ENCODE results near the gene PSMB11. TPM values are rescaled to one million over a fixed set of nuclear protein-coding genes. Genes with fewer than 3 reads are reported as not detected.
A peak's percentile ranks its signal among the peaks of the same experiment; 100 is the strongest.

PSMB11 gene
- total RNA-seq, 1 donor = not detected

GRCh38 chr14:23052182-23052623, 10.2 kb downstream of the PSMB11 start:
- Histone ChIP-seq H3K79me2 (ENCODE audit: insufficient read depth, low read length) (no peaks in the 10 kb centered on the region), H3K4me2 (ENCODE audit: insufficient read depth, low read length) (no peak overlapping the region), H4K20me1 (ENCODE audit: insufficient read depth, low read length) (no peaks in the 10 kb centered on the region), H3K9me3 (ENCODE audit: low read depth, low read length) (no peaks in the 10 kb centered on the region), H3K36me3 (ENCODE audit: insufficient read depth, low read length) (no peaks in the 10 kb centered on the region), H2AFZ (ENCODE audit: low read length) (no peak overlapping the region), H3K27me3 (ENCODE audit: insufficient read depth, low read length) (no peaks in the 10 kb centered on the region), H3K27ac (ENCODE audit: low read depth, low read length) (no peak overlapping the region), H3K4me1 (ENCODE audit: insufficient read depth, low read length) (peaks cover 10% of the 10 kb centered on the region), H3K4me3 (ENCODE audit: insufficient read depth, low read length) (no peak overlapping the region)
- peak; percentile 92 for DNase-seq (ENCODE audit: insufficient read length, low spot score, missing footprints)
- TF ChIP-seq CTCF (IDR thresholded peaks at IDR 0.05; ENCODE audit: extremely low read depth, low read depth, low read length) = peak; percentile 38

GRCh38 chr14:23052671-23053070, 10.7 kb downstream of the PSMB11 start:
- DNase-seq (ENCODE audit: insufficient read length, low spot score, missing footprints) = no peak

GRCh38 chr14:23053426-23053825, 11.4 kb downstream of the PSMB11 start:
- Histone ChIP-seq H3K4me3 (ENCODE audit: insufficient read depth, low read length) (no peak overlapping the region), H2AFZ (ENCODE audit: low read length) (no peak overlapping the region), H3K4me1 (ENCODE audit: insufficient read depth, low read length) (peaks cover 17% of the 10 kb centered on the region), H3K27me3 (ENCODE audit: insufficient read depth, low read length) (no peaks in the 10 kb centered on the region), H3K27ac (ENCODE audit: low read depth, low read length) (no peak overlapping the region), H3K4me2 (ENCODE audit: insufficient read depth, low read length) (no peak overlapping the region), H4K20me1 (ENCODE audit: insufficient read depth, low read length) (peaks cover 5% of the 10 kb centered on the region), H3K9me3 (ENCODE audit: low read depth, low read length) (no peaks in the 10 kb centered on the region), H3K79me2 (ENCODE audit: insufficient read depth, low read length) (no peaks in the 10 kb centered on the region), H3K36me3 (ENCODE audit: insufficient read depth, low read length) (no peaks in the 10 kb centered on the region)
- peak; percentile 76 for DNase-seq (ENCODE audit: insufficient read length, low spot score, missing footprints)
- no peak for TF ChIP-seq CTCF (IDR thresholded peaks at IDR 0.05; ENCODE audit: extremely low read depth, low read depth, low read length)

More at GRCh38 chr14:23052671-23053070, 10.7 kb downstream of the PSMB11 start:
- no peaks in the 10 kb centered on the region for H4K20me1 ChIP-seq (ENCODE audit: insufficient read depth, low read length)
- H3K36me3 ChIP-seq (ENCODE audit: insufficient read depth, low read length) = no peaks in the 10 kb centered on the region
- no peaks in the 10 kb centered on the region for H3K27me3 ChIP-seq (ENCODE audit: insufficient read depth, low read length)
- no peaks in the 10 kb centered on the region for H3K79me2 ChIP-seq (ENCODE audit: insufficient read depth, low read length)
- no peak overlapping the region for H3K27ac ChIP-seq (ENCODE audit: low read depth, low read length)
- H3K9me3 ChIP-seq (ENCODE audit: low read depth, low read length) = no peaks in the 10 kb centered on the region
- H3K4me2 ChIP-seq (ENCODE audit: insufficient read depth, low read length) = no peak overlapping the region
- H3K4me1 ChIP-seq (ENCODE audit: insufficient read depth, low read length) = peaks cover 10% of the 10 kb centered on the region
- no peak for TF ChIP-seq CTCF (IDR thresholded peaks at IDR 0.05; ENCODE audit: extremely low read depth, low read depth, low read length)
- no peak overlapping the region for H3K4me3 ChIP-seq (ENCODE audit: insufficient read depth, low read length)
- H2AFZ ChIP-seq (ENCODE audit: low read length) = no peak overlapping the region

- H3K27me3 ChIP-seq (ENCODE audit: insufficient read depth, low read length) = no peaks in the 10 kb centered on the region
- peak; percentile 82 for DNase-seq (ENCODE audit: insufficient read length, low spot score, missing footprints)
- peak; percentile 19 for TF ChIP-seq CTCF (IDR thresholded peaks at IDR 0.05; ENCODE audit: extremely low read depth, low read depth, low read length)
- H3K4me3 ChIP-seq (ENCODE audit: insufficient read depth, low read length) = no peak overlapping the region
- peaks cover 8% of the 10 kb centered on the region for H3K36me3 ChIP-seq (ENCODE audit: insufficient read depth, low read length)
- H3K27ac ChIP-seq (ENCODE audit: low read depth, low read length) = no peak overlapping the region
- H3K4me2 ChIP-seq (ENCODE audit: insufficient read depth, low read length) = no peak overlapping the region
- H3K79me2 ChIP-seq (ENCODE audit: insufficient read depth, low read length) = no peaks in the 10 kb centered on the region
- peaks cover 13% of the 10 kb centered on the region for H4K20me1 ChIP-seq (ENCODE audit: insufficient read depth, low read length)
- H3K9me3 ChIP-seq (ENCODE audit: low read depth, low read length) = no peaks in the 10 kb centered on the region
- peaks cover 19% of the 10 kb centered on the region for H3K4me1 ChIP-seq (ENCODE audit: insufficient read depth, low read length)
- no peak overlapping the region for H2AFZ ChIP-seq (ENCODE audit: low read length)
Measured at GRCh38 chr14:23054000-23054811, 12.2 kb downstream of the PSMB11 start.
